Measurements from ENCODE around the gene CFAP119. TPM values are rescaled to one million over a fixed set of nuclear protein-coding genes. Genes with fewer than 3 reads are reported as not detected.

Gene CFAP119
- total and polyA plus RNA-seq, 2 experiments from 2014 or later, result 2.2 to 5.2 TPM

GRCh38 chr16:30710971-30711370, 50.9 kb downstream of the CFAP119 start (continued):
- no peak for TF ChIP-seq ETS1 (IDR thresholded peaks at IDR 0.05)
- no peak for TF ChIP-seq ZNF114 (CRISPR knock-in tag; IDR thresholded peaks at IDR 0.05)
- no peak for TF ChIP-seq STAT1 (IDR thresholded peaks at IDR 0.05; ENCODE audit: unreplicated experiment)

Small RNA genes within 50 kb of the gene (small RNA-seq; reads per million reads assigned to genes)
- 2.6 reads per million, percentile 85 among the genes with 10 or more reads in this experiment for gene SNORA30 (ENCODE audit: low replicate concordance)

Other genes starting within 250 kb of the CFAP119 start
- gene ZNF768, start 235.5 kb downstream of the CFAP119 start, total RNA-seq (2014; rRNA removed; shearing (Covaris generic)), result 34.6 and 43.0 TPM in 2 replicates
- 8.3 and 8.5 TPM in 2 replicates for gene ZNF768, start 235.5 kb downstream of the CFAP119 start, polyA plus RNA-seq (2016; fragmentation: Nextera tagmentation; extraction: Ambion mirVana)
- gene ZNF747, start 227.2 kb downstream of the CFAP119 start, total RNA-seq (2014; rRNA removed; shearing (Covaris generic)), result 10.8 and 12.6 TPM in 2 replicates
- 3.0 and 4.2 TPM in 2 replicates for gene ZNF747, start 227.2 kb downstream of the CFAP119 start, polyA plus RNA-seq (2016; fragmentation: Nextera tagmentation; extraction: Ambion mirVana)
- gene ZNF764, start 203.7 kb downstream of the CFAP119 start, total RNA-seq (2014; rRNA removed; shearing (Covaris generic)), result 10.7 and 12.9 TPM in 2 replicates
- 5.6 and 6.0 TPM in 2 replicates for gene ZNF764, start 203.7 kb downstream of the CFAP119 start, polyA plus RNA-seq (2016; fragmentation: Nextera tagmentation; extraction: Ambion mirVana)
- 1.3 and 4.0 TPM in 2 replicates for gene ZNF688, start 190.3 kb downstream of the CFAP119 start, total RNA-seq (2014; rRNA removed; shearing (Covaris generic))
- 4.4 and 6.2 TPM in 2 replicates for gene ZNF688, start 190.3 kb downstream of the CFAP119 start, polyA plus RNA-seq (2016; fragmentation: Nextera tagmentation; extraction: Ambion mirVana)
- gene ZNF785, start 176.4 kb downstream of the CFAP119 start, total RNA-seq (2014; rRNA removed; shearing (Covaris generic)), result 7.1 and 7.5 TPM in 2 replicates
- 4.9 and 5.4 TPM in 2 replicates for gene ZNF785, start 176.4 kb downstream of the CFAP119 start, polyA plus RNA-seq (2016; fragmentation: Nextera tagmentation; extraction: Ambion mirVana)
- gene ZNF689, start 151.7 kb downstream of the CFAP119 start, total RNA-seq (2014; rRNA removed; shearing (Covaris generic)), result 13.4 and 16.7 TPM in 2 replicates
- 5.3 and 5.9 TPM in 2 replicates for gene ZNF689, start 151.7 kb downstream of the CFAP119 start, polyA plus RNA-seq (2016; fragmentation: Nextera tagmentation; extraction: Ambion mirVana)
- 4.6 and 8.9 TPM in 2 replicates for gene PRR14, start 111.1 kb downstream of the CFAP119 start, total RNA-seq (2014; rRNA removed; shearing (Covaris generic))
- 12.7 and 13.0 TPM in 2 replicates for gene PRR14, start 111.1 kb downstream of the CFAP119 start, polyA plus RNA-seq (2016; fragmentation: Nextera tagmentation; extraction: Ambion mirVana)
- gene FBRS, start 103.6 kb downstream of the CFAP119 start, total RNA-seq (2014; rRNA removed; shearing (Covaris generic)), result 5.2 and 7.2 TPM in 2 replicates
- gene FBRS, start 103.6 kb downstream of the CFAP119 start, polyA plus RNA-seq (2016; fragmentation: Nextera tagmentation; extraction: Ambion mirVana), result 2.3 and 2.7 TPM in 2 replicates
- gene SRCAP, start 62.9 kb downstream of the CFAP119 start, total RNA-seq (2014; rRNA removed; shearing (Covaris generic)), result 38.4 and 44.3 TPM in 2 replicates
- 14.1 and 15.3 TPM in 2 replicates for gene SRCAP, start 62.9 kb downstream of the CFAP119 start, polyA plus RNA-seq (2016; fragmentation: Nextera tagmentation; extraction: Ambion mirVana)
- 27.0 and 31.3 TPM in 2 replicates for gene PHKG2, start 13.6 kb downstream of the CFAP119 start, total RNA-seq (2014; rRNA removed; shearing (Covaris generic))
- gene PHKG2, start 13.6 kb downstream of the CFAP119 start, polyA plus RNA-seq (2016; fragmentation: Nextera tagmentation; extraction: Ambion mirVana), result 26.9 and 28.1 TPM in 2 replicates
- 78.5 and 80.2 TPM in 2 replicates for gene RNF40, start 260 bp upstream of the CFAP119 start, total RNA-seq (2014; rRNA removed; shearing (Covaris generic))
- gene RNF40, start 260 bp upstream of the CFAP119 start, polyA plus RNA-seq (2016; fragmentation: Nextera tagmentation; extraction: Ambion mirVana), result 32.6 and 36.0 TPM in 2 replicates
- gene ZNF629, start 25.1 kb upstream of the CFAP119 start, total RNA-seq (2014; rRNA removed; shearing (Covaris generic)), result 18.5 and 20.3 TPM in 2 replicates
- gene ZNF629, start 25.1 kb upstream of the CFAP119 start, polyA plus RNA-seq (2016; fragmentation: Nextera tagmentation; extraction: Ambion mirVana), result 3.9 and 4.1 TPM in 2 replicates
- 17.5 and 20.4 TPM in 2 replicates for gene BCL7C, start 132.0 kb upstream of the CFAP119 start, total RNA-seq (2014; rRNA removed; shearing (Covaris generic))
- 21.8 and 22.1 TPM in 2 replicates for gene BCL7C, start 132.0 kb upstream of the CFAP119 start, polyA plus RNA-seq (2016; fragmentation: Nextera tagmentation; extraction: Ambion mirVana)
- 0.52 and 0.54 TPM in 2 replicates for gene CTF1, start 134.6 kb upstream of the CFAP119 start, total RNA-seq (2014; rRNA removed; shearing (Covaris generic))
- 0.24 and 0.43 TPM in 2 replicates for gene CTF1, start 134.6 kb upstream of the CFAP119 start, polyA plus RNA-seq (2016; fragmentation: Nextera tagmentation; extraction: Ambion mirVana)
- 63.5 and 71.5 TPM in 2 replicates for gene FBXL19, start 161.5 kb upstream of the CFAP119 start, total RNA-seq (2014; rRNA removed; shearing (Covaris generic))
- 12.5 and 16.4 TPM in 2 replicates for gene FBXL19, start 161.5 kb upstream of the CFAP119 start, polyA plus RNA-seq (2016; fragmentation: Nextera tagmentation; extraction: Ambion mirVana)
- 14.9 and 15.9 TPM in 2 replicates for gene ORAI3, start 187.0 kb upstream of the CFAP119 start, total RNA-seq (2014; rRNA removed; shearing (Covaris generic))
- 6.9 and 9.8 TPM in 2 replicates for gene ORAI3, start 187.0 kb upstream of the CFAP119 start, polyA plus RNA-seq (2016; fragmentation: Nextera tagmentation; extraction: Ambion mirVana)
- 14.5 and 21.9 TPM in 2 replicates for gene SETD1A, start 195.7 kb upstream of the CFAP119 start, total RNA-seq (2014; rRNA removed; shearing (Covaris generic))
- 10.8 and 10.9 TPM in 2 replicates for gene SETD1A, start 195.7 kb upstream of the CFAP119 start, polyA plus RNA-seq (2016; fragmentation: Nextera tagmentation; extraction: Ambion mirVana)
- gene HSD3B7, start 223.1 kb upstream of the CFAP119 start, total RNA-seq (2014; rRNA removed; shearing (Covaris generic)), result 6.4 and 12.2 TPM in 2 replicates
- 4.3 TPM in 2 replicates for gene HSD3B7, start 223.1 kb upstream of the CFAP119 start, polyA plus RNA-seq (2016; fragmentation: Nextera tagmentation; extraction: Ambion mirVana)
- gene STX1B, start 248.6 kb upstream of the CFAP119 start, total RNA-seq (2014; rRNA removed; shearing (Covaris generic)), result 7.2 and 9.5 TPM in 2 replicates
- gene STX1B, start 248.6 kb upstream of the CFAP119 start, polyA plus RNA-seq (2016; fragmentation: Nextera tagmentation; extraction: Ambion mirVana), result 1.7 and 2.5 TPM in 2 replicates

All from GM23338 (cell line).